A673 (cell line): Measurements from ENCODE around the gene NANS. TPM values are rescaled to one million over a fixed set of nuclear protein-coding genes. Genes with fewer than 3 reads are reported as not detected.

Source experiments
- BruUV-seq: library from RNA; stranded (reverse); fragments of 400-500 nt; replicated peaks from 2 replicates; lab custom pipeline; 2021; lab: Mats Ljungman, UMichigan
- CTCF ChIA-PET: fragments of 300-600 bp; sonication (Branson Sonifier 250); formaldehyde crosslinking; loops from one replicate; lab custom pipeline; 2022; ENCODE audit warnings: antibody characterized with exemption; lab: Charles Lee
- POLR2A ChIA-PET: fragments of 300-600 bp; sonication (Branson Sonifier 250); formaldehyde crosslinking; loops from one replicate; lab custom pipeline; 2022; ENCODE audit warnings: antibody characterized with exemption; ENCODE audit not compliant: low non-redundant PET; lab: Charles Lee
- DNase-seq: peaks from one replicate; pipeline ENCODE4 v3.0.0-alpha.2; 2015; ENCODE audit warnings: low spot score
- H3K27ac ChIP-seq: fragments of 200-600 bp; sonication (generic); 2 replicates; pipeline ENCODE4 v1.5.1; 2016; ENCODE audit warnings: mixed run types, low read depth, mild to moderate bottlenecking, mixed read lengths, antibody characterized with exemption, low read length; ENCODE audit not compliant: poor library complexity, severe bottlenecking
- H3K27me3 ChIP-seq: fragments of 200-600 bp; sonication (generic); replicated peaks from 2 replicates; pipeline ENCODE4 v1.6.1; 2017; ENCODE audit warnings: mixed run types, low read depth, mild to moderate bottlenecking, mixed read lengths, antibody characterized with exemption, low read length; ENCODE audit not compliant: insufficient read depth, poor library complexity
- H3K36me3 ChIP-seq: fragments of 200-600 bp; sonication (generic); 2 replicates; pipeline ENCODE4 v1.6.1; 2016; ENCODE audit warnings: mixed run types, mild to moderate bottlenecking, mixed read lengths, antibody characterized with exemption, low read length; ENCODE audit not compliant: insufficient read depth, poor library complexity, severe bottlenecking
- H3K4me1 ChIP-seq: fragments of 200-600 bp; sonication (generic); 2 replicates; pipeline ENCODE4 v1.6.1; 2017; ENCODE audit warnings: mixed run types, mild to moderate bottlenecking, mixed read lengths, antibody characterized with exemption, low read length; ENCODE audit not compliant: insufficient read depth, poor library complexity, severe bottlenecking
- H3K4me3 ChIP-seq: fragments of 200-600 bp; sonication (generic); 2 replicates; pipeline ENCODE4 v1.5.1; 2016; ENCODE audit warnings: low read depth, mixed run types, mild to moderate bottlenecking, mixed read lengths, low read length; ENCODE audit not compliant: poor library complexity, severe bottlenecking
- H3K9me3 ChIP-seq: fragments of 200-600 bp; sonication (generic); 2 replicates; pipeline ENCODE4 v1.6.1; 2016; ENCODE audit warnings: mixed run types, low read depth, mild to moderate bottlenecking, mixed read lengths, antibody characterized with exemption, low read length; ENCODE audit not compliant: poor library complexity, severe bottlenecking
- EZH2 ChIP-seq: fragments of 200-600 bp; sonication (generic); IDR thresholded peaks from 2 replicates; pipeline ENCODE4 v1.6.1; 2017; ENCODE audit warnings: borderline replicate concordance, low read depth, mild to moderate bottlenecking, mixed read lengths, antibody characterized with exemption, low read length; ENCODE audit not compliant: poor library complexity, severe bottlenecking
- intact Hi-C: fragments of 100-400 bp; cut with micrococcal nuclease; formaldehyde crosslinking; loops from one replicate; pipeline ENCODE4 v1.10.0; 2022; ENCODE audit not compliant: unreplicated experiment
- total RNA-seq: library from RNA; stranded (reverse); gene quantifications from 2 replicates; pipeline ENCODE4 v1.2.3, GENCODE V29; 2021
- TF ChIP-seq, protein P1 (sequence below): fragments of 300-800, 200-600 bp; sonication (generic); conservative IDR thresholded peaks from 2 replicates; pipeline ENCODE4 v1.5.1; 2017; ENCODE audit warnings: low read depth, mild to moderate bottlenecking, antibody characterized with exemption, low read length, moderate library complexity, mixed read lengths

Gene NANS
- total RNA-seq, 1 experiment from 2014 or later = 40.6 TPM

DNA sequence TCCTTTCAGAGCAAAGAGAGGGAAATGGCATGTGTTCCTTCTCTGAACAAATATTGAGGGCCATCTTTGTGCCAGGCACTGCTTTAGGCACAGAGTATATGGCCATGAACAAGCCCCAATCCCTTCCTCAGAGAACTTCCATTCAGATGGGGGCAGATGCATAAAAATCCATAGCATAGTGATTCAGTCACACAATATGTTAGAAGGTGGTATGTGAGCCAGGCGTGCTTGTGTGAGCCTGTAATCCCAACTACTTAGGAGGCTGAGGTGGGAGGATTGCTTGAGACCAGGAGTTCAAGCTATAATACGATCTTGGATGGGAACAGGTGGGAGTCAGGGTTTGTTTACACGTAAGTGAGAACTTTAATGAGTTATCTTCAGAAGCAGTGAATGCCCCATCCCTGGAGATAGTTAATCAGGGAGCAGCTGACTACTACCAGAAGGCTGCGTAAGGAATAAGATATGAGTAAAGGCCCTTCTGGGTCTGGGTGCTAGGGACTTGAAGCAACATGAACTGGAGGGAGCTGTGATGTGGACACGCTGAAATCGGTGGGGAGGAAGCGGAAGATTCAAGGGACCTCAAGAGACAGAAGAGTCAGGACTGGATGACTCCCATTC, 27.1 kb downstream of the NANS start:
- Histone ChIP-seq H3K36me3 (peaks cover 10% of the 10 kb centered on the region), H3K4me3 (no peak overlapping the region), H3K4me1 (peaks cover 4% of the 10 kb centered on the region), H3K27me3 (no peaks in the 10 kb centered on the region), H3K27ac (no peak overlapping the region), H3K9me3 (no peaks in the 10 kb centered on the region)
- TF ChIP-seq EZH2 = no peak
- TF ChIP-seq, protein P1, sequence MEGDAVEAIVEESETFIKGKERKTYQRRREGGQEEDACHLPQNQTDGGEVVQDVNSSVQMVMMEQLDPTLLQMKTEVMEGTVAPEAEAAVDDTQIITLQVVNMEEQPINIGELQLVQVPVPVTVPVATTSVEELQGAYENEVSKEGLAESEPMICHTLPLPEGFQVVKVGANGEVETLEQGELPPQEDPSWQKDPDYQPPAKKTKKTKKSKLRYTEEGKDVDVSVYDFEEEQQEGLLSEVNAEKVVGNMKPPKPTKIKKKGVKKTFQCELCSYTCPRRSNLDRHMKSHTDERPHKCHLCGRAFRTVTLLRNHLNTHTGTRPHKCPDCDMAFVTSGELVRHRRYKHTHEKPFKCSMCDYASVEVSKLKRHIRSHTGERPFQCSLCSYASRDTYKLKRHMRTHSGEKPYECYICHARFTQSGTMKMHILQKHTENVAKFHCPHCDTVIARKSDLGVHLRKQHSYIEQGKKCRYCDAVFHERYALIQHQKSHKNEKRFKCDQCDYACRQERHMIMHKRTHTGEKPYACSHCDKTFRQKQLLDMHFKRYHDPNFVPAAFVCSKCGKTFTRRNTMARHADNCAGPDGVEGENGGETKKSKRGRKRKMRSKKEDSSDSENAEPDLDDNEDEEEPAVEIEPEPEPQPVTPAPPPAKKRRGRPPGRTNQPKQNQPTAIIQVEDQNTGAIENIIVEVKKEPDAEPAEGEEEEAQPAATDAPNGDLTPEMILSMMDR = no peak
- POLR2A ChIA-PET = no interaction called here
- BruUV-seq = no TSS peak
- no peak for DNase-seq
- intact Hi-C loops = no loop called here
- CTCF ChIA-PET = no interaction called here

DNA sequence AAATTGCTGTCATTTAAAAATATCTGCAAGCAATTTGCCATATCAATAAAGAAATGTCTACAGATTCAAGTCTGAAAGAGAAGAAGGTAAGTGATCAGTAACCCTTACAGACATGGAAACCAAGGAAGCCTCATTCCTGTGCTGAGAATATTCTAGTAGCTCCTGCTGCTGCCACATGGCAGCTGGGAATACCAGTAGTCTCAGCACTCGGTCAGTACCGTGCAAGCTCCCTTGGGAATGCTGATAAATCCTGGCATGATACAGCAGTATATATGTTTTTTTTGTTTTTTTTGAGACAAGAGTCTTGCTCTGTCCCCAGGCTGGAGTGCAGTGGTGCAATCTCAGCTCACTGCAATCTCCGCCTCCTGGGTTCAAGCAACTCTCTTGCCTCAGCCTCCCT, 27.9 kb downstream of the NANS start:
- intact Hi-C loops = no loop called here
- no TSS peak for BruUV-seq
- H3K9me3 ChIP-seq = no peaks in the 10 kb centered on the region
- H3K27ac ChIP-seq = no peak overlapping the region
- ChIA-PET POLR2A (no interaction called here), CTCF (no interaction called here)
- H3K36me3 ChIP-seq = peaks cover 10% of the 10 kb centered on the region
- no peak for TF ChIP-seq EZH2
- TF ChIP-seq, protein P1 = no peak
- no peaks in the 10 kb centered on the region for H3K27me3 ChIP-seq
- H3K4me3 ChIP-seq = no peak overlapping the region
- peaks cover 4% of the 10 kb centered on the region for H3K4me1 ChIP-seq
- no peak for DNase-seq

DNA sequence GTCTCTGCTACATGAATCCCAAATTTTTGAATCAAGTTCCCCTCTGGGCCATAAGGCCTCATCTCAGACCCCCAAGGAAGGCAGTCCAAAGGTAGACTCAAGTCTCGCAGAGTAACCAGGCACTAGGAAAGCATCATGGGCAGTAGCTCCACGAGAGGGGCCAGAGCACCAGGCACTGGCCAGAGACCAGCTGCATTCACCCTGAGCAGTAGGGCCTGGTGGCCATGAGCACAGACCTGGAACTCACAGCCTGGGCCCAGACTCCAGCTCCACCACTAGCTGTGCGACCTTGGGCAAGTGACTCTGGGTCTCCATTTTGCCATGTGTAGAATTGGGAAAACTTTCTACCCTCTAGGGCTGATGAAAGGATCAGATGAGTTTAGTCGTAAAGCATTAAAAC, 28.5 kb downstream of the NANS start:
- CTCF ChIA-PET = no interaction called here
- H3K4me1 ChIP-seq = peaks cover 4% of the 10 kb centered on the region
- H3K9me3 ChIP-seq = no peaks in the 10 kb centered on the region
- H3K27me3 ChIP-seq = no peaks in the 10 kb centered on the region
- TF ChIP-seq, protein P1 = no peak
- no peak for TF ChIP-seq EZH2
- POLR2A ChIA-PET = no interaction called here
- intact Hi-C loops = no loop called here
- no peak for DNase-seq
- BruUV-seq = no TSS peak
- H3K27ac ChIP-seq = no peak overlapping the region
- H3K4me3 ChIP-seq = no peak overlapping the region
- H3K36me3 ChIP-seq = peaks cover 10% of the 10 kb centered on the region
